Nephron progenitor cell (in vitro differentiated cells): ENCODE data around the gene RAPH1.

ENCODE experiments used
- DNase-seq: peaks from one replicate; pipeline ENCODE4 v3.0.0; 2021
- H3K27ac Mint-ChIP-seq: 2 replicates; pipeline ENCODE4 v1.8.0; 2021; ENCODE audit warnings: mild to moderate bottlenecking, moderate library complexity, mixed read lengths
- H3K27me3 Mint-ChIP-seq: 2 replicates; pipeline ENCODE4 v1.8.0; 2021; ENCODE audit warnings: mild to moderate bottlenecking, low read depth, mixed read lengths; ENCODE audit not compliant: poor library complexity
- H3K36me3 Mint-ChIP-seq: 2 replicates; pipeline ENCODE4 v1.8.0; 2021; ENCODE audit warnings: low read depth, mixed read lengths
- H3K4me1 Mint-ChIP-seq: 2 replicates; pipeline ENCODE4 v1.8.0; 2021; ENCODE audit warnings: mixed read lengths
- H3K4me3 Mint-ChIP-seq: 2 replicates; pipeline ENCODE4 v1.8.0; 2021; ENCODE audit warnings: mild to moderate bottlenecking, moderate library complexity, mixed read lengths
- H3K9me3 Mint-ChIP-seq: 2 replicates; pipeline ENCODE4 v1.8.0; 2021; ENCODE audit warnings: mild to moderate bottlenecking, moderate library complexity, mixed read lengths
- CTCF ChIP-seq: fragments of 200-600 bp; sonication (generic); IDR thresholded peaks from 2 replicates; pipeline ENCODE4 v1.5.0; 2021; ENCODE audit warnings: antibody characterized with exemption

RAPH1 gene

GRCh38 chr2:203451689-203452088 is 83.4 kb downstream of the RAPH1 start:
- no peak for DNase-seq
- Mint-ChIP-seq H3K27me3 (no peaks in the 10 kb centered on the region), H3K4me1 (no peaks in the 10 kb centered on the region), H3K36me3 (peaks cover 61% of the 10 kb centered on the region), H3K27ac (peak overlapping the region; percentile 74), H3K4me3 (no peak overlapping the region), H3K9me3 (no peaks in the 10 kb centered on the region)
- TF ChIP-seq CTCF, result no peak

- H3K4me3 Mint-ChIP-seq, result no peak overlapping the region
- DNase-seq, result no peak
- H3K9me3 Mint-ChIP-seq, result no peaks in the 10 kb centered on the region
- TF ChIP-seq CTCF, result no peak
- H3K27ac Mint-ChIP-seq, result peak overlapping the region; percentile 69
- H3K36me3 Mint-ChIP-seq, result peaks cover 66% of the 10 kb centered on the region
- no peaks in the 10 kb centered on the region for H3K4me1 Mint-ChIP-seq
- no peaks in the 10 kb centered on the region for H3K27me3 Mint-ChIP-seq
These were observed 84.1 kb downstream of the RAPH1 start for GRCh38 chr2:203451011-203451410.

GRCh38 chr2:203450561-203450960 is 84.5 kb downstream of the RAPH1 start:
- Mint-ChIP-seq H3K27me3 (no peaks in the 10 kb centered on the region), H3K36me3 (peaks cover 70% of the 10 kb centered on the region), H3K27ac (peak overlapping the region; percentile 69), H3K4me3 (no peak overlapping the region), H3K4me1 (no peaks in the 10 kb centered on the region), H3K9me3 (no peaks in the 10 kb centered on the region)
- no peak for DNase-seq
- TF ChIP-seq CTCF, result no peak

GRCh38 chr2:203446780-203447179 is 88.3 kb downstream of the RAPH1 start:
- Mint-ChIP-seq H3K36me3 (peaks cover 74% of the 10 kb centered on the region), H3K4me3 (no peak overlapping the region), H3K27me3 (peaks cover 3% of the 10 kb centered on the region), H3K9me3 (no peaks in the 10 kb centered on the region), H3K27ac (no peak overlapping the region), H3K4me1 (peaks cover 17% of the 10 kb centered on the region)
- no peak for TF ChIP-seq CTCF
- DNase-seq, result no peak

- DNase-seq, result no peak
- Mint-ChIP-seq H3K4me3 (no peak overlapping the region), H3K27ac (peak overlapping the region; percentile 27), H3K9me3 (no peaks in the 10 kb centered on the region), H3K4me1 (peaks cover 24% of the 10 kb centered on the region), H3K36me3 (peaks cover 75% of the 10 kb centered on the region), H3K27me3 (peaks cover 3% of the 10 kb centered on the region)
- TF ChIP-seq CTCF, result no peak
These were observed 89.0 kb downstream of the RAPH1 start for GRCh38 chr2:203446071-203446481.

- Mint-ChIP-seq H3K9me3 (no peaks in the 10 kb centered on the region), H3K4me3 (no peak overlapping the region), H3K36me3 (peaks cover 70% of the 10 kb centered on the region), H3K27ac (peak overlapping the region; percentile 87), H3K27me3 (peaks cover 3% of the 10 kb centered on the region), H3K4me1 (peaks cover 35% of the 10 kb centered on the region)
- DNase-seq, result no peak
- TF ChIP-seq CTCF, result no peak
These were observed 90.4 kb downstream of the RAPH1 start for GRCh38 chr2:203444738-203445137.
